GM21528 (cell line): ENCODE results near the gene ACTR1B.
"Not testable (repeated sequence)": the region's sequence is repeated elsewhere in the genome, so short reads cannot be mapped to it uniquely, and the experiment has no call there.

Experiments used
- ATAC-seq: cut with Tn5 transposase; IDR thresholded peaks from one replicate; pipeline ENCODE4 v1.9.1; 2021; ENCODE audit warnings: mild to moderate bottlenecking, moderate library complexity; ENCODE audit not compliant: unreplicated experiment, low FRiP score

ACTR1B gene

DNA sequence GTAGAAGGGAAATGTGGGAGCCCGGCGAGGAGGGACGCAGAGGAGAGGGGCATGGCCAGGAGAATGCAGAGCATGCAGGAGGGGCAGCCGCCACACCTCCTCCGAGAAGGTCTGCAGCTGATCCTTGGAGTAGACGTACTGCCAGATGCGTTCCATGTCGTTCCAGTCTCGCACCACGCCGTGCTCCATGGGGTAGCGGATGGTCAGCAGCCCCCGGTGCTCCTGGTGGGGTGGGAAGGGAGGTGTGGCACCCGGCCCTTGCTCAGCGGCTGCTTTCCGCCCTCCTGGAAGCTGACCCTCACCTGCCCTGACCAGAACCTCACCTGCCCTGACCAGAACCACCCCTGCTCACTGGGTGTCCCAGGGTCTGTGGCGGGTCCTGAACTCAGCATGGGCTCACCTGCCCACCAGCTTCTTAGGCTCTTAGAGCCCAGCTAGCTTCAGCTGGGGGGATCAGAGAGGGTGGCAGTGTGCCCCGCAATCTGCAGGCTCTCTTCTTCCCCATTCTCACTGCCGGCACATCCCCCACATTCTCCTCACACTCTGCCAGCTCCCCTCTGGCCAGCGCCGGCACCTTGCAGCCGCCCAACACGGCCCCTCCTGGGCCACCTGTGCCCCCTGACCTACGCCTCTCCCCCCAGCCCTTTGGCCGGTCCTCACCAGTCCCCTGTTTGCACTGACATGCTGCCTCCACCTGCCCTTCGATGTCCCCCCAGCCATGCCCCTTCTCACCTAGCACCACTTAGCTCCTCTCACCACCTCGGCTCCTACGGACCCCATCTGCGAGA lies 4.4 kb downstream of the ACTR1B start:
- ATAC-seq = no peak

DNA sequence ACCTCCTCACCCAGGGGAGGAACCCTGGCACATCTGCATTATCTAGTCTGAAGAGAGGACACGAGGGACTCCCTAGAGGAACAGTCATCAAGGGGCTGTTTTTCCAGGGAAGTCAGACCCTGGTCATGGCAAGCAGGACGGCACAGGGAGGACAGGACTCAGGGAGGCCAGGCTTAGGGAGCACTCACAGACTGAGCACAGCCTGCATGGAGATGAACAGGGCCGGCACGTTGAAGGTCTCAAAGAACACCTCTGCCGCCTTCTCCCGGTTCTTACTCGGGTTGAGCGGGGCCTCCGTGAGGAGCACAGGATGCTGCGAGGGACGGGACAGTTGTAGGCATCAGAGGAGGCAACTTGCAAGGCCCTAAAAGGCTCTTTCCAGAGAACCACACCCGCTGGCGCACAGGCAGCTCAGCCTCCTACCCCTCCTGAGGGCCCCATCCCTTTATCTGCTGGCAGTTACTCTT lies 5.1 kb downstream of the ACTR1B start:
- no peak for ATAC-seq

DNA sequence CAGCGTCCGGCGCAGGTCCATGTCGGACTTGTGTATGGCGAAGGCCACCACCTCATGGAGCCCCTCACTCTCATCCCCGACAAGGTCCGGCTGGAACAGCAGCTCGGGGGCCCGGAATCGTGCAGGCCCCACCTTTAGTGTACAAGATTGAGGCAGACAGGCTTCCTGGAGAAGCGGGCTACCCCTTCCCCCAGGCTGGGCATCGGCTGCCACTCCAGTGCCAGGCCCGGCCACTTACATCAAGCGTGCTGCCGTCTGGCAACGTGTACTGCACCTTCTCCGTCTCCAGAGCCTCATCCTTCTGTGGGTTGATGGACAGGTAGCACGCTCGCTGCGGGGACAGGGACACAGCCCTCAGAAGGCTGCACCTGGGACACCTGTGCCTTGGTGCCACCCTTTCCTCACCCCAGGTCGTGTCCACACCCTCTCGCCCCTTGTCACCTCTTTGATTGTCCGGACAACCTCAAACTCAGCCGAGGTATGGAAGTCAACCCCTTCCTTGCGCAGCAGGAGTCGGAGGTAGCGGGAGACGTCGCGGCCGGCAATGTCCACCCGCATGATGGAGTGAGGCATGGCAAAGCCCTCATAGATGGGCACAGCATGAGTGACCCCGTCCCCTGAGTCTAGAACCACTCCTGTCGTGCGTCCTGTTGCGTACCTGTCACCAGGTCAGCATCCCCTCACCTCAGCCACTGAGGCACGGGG lies 5.7 kb downstream of the ACTR1B start:
- no peak for ATAC-seq

DNA sequence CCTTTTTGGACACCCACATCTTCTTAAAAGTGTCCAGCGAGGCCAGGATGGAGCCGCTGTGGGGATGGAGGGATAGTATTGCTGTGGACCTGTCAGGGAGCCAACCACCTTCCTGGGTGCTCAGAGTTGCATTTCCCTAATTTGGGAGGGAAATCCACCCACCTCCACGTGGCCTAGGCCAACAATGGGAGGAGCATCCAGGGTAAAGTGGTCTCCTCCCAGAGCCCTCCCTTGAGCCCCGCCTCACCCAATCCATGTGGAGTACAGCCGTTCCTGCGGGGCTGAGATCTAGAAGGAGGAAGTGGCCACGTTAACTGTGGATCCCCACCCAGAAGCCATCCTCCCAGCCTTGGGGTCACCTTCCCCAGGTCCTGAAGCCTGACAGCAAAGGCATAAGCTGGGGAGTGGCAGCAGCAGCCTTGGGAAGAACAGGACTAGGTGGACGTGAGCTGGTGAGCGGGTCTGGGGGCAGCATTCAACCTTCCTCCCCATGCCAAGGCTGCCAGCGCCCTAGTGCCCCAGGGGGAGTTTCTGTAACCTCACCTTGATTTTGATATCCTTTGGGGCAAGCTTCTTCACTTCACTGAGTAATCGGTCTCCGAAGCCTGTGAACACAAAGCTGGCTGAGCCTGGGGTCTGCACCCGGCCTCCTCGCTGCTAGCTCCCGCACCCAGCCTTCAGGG lies 6.8 kb downstream of the ACTR1B start:
- no peak for ATAC-seq

DNA sequence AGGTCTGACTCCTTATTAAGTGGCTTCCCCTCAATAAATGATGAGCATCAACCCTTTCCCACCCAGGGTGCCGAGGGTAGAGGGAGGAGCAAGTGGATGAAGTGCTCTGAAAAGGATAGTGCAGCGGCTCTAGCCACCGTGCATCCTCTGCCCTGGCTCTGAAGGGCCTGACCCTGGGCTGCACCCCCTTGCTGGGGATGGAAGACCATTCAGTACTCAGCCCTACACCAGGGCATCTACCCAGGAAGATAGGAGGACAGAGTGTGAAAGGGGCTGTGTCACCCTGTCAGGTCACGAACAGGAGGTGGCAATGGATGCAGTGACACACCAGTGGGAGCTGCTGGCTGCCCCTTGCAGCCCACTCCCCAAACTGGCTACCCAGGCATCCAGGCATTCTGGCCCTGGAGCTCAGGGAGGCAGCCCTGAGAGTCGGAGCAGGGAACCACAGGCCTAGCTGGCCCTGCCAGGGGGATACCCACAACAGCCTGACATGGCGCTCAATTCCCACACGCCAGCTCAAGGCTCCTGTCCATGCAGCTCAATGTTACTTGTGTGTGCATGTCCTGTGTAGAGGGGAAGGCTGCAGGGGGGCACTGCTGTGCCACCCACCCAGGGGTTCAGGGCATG lies 7.6 kb downstream of the ACTR1B start:
- ATAC-seq = no peak

DNA sequence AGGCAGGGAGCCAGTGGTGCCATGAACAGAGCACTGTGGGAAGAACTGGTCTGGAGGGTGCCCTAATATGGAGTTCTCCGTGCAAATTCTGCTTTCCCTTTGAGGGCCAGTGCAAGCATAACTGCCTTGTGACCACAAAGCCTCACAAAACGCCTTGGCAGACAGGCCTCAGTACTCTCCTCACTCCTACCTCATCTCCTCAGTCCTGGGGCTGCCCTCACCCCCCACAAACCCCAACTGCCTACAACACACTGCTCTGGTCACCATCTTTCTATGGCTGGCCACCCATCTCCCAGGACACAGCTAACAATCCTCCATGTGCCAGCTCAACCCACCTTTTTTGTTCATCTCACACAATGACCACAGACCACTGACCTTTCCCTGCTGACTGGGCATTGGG lies 9.1 kb downstream of the ACTR1B start:
- no peak for ATAC-seq

DNA sequence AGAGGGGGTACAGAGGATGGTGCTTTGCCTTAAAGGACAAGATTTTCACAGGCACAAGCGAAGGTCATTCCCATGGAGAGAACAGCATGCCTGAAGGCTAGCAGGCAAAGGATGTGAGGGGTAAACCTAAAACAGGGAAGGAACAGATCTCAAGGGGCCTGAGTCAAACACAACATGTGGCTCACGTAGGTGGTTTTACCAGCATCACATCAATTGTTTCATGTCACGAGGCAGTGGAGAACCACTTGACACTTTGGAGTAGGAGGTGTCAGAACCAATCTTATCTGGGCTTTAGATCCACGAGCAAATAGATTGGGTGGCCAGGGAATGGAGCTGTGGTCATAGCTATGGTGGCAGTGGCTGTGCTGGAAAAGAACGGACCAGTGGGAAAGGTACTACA lies 9.5 kb downstream of the ACTR1B start:
- no peak for ATAC-seq

DNA sequence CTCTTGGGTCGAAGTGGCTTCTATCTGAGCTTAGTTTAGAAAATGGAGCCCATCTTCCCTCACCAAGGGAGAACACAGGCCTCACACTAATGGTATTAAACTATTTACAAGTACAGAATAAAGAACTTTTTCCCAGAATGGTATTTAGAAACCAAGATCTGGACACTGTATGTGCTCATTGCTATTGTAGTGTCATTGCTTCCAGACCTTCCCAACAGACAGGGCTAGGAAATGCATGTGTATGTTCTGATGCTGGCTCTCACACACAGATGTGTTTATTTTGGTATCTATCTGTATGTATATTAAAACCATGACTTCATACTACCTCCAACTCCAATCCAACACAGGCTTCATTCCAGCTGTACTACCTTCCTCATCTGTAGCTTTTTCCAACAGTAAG lies 10.0 kb downstream of the ACTR1B start:
- no peak for ATAC-seq

DNA sequence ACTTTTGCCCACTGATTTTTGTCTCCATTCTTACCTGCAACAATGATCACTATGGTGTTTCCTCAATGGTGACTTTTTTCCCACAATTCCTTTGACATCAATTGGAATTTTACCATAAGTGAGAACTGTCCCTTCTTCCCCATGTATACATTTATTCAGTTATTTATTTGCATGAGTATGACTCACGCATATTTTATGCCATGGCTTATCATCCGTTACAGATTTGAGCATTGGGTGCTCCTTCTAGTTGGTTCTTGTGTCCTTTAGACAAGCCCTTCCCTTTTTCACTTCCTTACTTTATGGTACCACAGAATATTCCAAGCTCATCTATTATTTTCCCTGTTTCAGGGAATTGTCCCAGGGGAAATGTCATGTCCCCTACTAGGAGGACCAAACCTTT lies 10.4 kb downstream of the ACTR1B start:
- ATAC-seq = no peak

DNA sequence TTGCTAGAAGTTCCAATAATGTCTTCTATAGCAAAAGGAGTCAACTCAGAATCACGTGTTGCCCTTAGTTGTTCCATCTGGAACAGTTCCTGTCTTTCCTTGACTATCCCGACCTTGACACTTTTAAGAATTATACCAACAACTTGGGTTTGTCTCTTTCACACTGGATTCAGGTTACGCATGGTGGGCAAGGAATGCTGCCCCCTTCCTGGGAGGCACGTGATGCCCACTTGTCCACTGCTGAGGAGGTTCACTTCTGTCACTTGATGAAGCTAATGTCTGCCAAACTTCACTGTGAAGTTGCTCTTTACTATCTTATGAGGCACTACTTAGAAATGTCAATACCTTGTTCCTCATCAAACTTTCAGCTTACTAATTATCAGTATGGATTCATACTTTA lies 12.7 kb downstream of the ACTR1B start:
- ATAC-seq = no peak

DNA sequence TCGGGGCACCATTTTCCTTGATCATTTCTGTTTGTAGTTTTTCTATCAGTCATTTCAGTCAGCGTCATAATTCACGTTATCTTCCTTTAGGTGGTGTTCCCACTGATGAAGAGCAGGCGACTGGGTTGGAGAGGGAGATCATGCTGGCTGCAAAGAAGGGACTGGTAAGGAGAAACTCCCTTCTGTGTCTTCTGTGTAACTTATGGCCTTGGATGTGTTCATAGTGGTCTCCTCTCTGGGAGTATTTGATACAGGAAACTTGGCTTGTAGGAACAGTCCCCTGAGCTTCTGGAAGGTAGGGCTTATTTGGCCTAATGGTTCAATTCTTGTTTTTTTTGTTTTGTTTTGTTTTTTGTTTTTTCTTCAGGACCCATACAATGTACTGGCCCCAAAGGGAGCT lies 16.9 kb downstream of the ACTR1B start:
- ATAC-seq = no peak

DNA sequence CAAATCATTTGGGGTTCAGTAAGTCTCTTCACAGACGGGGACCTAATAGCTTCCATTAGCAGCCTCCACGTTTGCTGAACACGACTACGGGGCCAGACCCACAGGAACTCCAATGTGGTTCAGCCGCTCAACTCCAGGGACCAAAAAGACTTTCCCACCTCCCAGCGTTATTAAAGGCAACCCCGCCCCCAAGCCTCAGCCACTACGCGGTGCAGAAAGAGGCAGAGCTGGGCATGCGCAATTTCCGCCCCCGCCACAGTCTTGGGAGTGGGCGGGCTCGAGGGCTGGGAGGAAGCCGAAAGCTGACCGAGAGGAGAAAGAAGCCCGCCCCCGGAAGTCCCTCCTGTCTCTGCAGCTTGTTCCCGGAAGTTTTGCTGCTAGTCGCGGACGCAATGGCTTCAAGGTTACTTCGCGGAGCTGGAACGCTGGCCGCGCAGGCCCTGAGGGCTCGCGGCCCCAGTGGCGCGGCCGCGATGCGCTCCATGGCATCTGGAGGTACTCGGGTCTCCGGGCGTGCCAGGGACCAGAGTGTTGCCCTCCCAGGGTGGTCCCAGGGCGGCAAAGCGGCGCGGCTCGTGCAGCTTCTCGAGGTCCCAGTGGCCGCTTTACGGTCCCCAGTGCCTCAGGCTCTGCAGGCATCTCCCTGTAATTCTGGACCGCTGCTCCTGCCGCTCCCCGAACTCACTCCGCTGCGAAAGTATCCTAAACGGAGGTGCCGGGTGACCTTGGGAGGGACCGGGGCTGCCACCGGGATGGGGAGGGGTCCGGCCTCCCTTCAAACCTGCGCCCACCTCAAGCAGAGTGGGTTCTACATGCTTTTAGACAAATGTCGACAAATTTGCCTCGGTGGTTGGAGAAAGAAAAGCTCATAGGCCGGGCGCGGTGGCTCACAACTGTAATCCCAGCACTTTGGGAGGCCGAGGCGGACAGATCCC lies 17.9 kb downstream of the ACTR1B start, which contains the start of gene COX5B:
TSS of gene COX5B (plus strand) at position 368 of the 935 bp plus-strand sequence. CDS start at position 393, 25 bp downstream.
- ATAC-seq = peak; percentile 91

DNA sequence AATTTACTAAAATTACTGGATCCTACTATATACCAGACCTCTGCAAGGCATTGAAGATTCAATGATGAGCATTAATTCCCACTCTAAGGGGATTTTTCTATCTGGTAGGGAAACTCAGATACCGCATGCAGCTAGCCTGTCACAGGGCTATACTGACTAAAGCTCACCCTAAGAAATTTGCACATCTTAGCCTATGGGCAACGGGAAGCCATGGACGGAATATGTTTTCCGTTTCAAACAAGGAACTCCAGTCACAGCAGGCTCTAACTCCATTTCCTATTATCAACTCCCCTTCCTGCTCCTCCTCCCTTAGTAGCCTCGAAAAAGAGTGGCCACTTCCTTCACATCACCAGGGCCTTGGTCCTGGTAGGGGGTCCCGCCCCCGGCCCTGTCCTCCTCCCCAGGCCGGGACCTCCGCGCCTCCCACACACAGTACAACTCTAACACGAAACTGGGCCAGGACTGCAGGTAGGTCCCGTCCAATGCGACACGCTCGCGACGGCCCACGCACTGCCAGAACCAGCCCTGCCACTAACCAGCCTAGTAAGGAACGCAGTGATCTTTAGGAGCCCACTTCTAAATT lies 18.6 kb downstream of the ACTR1B start:
- peak; percentile 33 for ATAC-seq

DNA sequence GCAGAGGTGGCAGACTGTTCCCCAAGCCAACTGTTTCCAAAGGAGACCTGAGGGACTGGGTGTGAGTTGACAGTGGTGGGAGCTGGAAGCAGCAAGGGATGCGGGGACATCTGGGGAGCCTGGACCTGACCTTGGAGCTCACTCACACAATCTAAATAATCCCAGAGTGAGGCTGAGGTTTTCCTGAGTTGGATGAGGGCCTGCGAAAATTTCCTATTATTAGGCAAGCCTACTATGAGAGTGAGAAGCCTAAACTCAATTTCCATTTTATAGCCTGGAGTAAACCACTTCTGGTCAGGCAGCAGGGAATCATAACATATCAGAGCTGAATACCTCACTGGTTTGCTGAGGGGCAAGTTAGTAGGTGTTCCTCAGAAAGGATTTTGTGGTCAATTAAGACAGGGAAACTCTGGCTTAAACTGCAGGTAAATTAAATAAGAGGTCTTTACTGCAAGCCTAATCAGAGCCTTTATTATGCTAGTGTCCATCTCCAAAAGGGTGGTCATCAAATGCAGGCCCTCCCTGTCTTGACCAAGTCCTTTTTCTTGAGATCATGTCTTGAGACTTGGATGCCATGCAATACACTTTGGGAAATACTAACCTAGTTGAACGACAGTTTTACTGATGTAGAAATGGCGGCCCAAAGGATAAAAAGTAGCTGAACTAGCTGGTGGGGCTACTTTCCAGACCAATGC lies 19.7 kb downstream of the ACTR1B start:
- ATAC-seq = no peak

DNA sequence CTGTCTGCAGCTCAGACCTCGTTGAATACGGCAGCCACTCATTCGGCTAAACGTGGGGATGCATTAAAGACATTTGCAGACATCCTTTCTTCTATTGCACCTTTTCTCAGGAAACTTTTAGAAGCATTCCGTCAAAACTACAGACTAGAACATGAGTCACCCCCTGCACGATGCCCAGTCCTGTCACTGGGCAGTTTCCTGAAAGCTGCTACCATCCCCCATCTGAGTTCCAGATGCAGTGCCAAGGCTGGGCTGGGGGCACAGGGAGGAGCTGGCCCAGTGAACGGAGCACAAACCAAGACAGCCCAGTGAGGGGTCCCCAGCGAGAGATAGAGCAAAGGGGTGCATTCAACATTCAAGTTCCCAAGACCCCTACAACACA lies 37.8 kb downstream of the ACTR1B start:
- ATAC-seq = not testable (repeated sequence)

DNA sequence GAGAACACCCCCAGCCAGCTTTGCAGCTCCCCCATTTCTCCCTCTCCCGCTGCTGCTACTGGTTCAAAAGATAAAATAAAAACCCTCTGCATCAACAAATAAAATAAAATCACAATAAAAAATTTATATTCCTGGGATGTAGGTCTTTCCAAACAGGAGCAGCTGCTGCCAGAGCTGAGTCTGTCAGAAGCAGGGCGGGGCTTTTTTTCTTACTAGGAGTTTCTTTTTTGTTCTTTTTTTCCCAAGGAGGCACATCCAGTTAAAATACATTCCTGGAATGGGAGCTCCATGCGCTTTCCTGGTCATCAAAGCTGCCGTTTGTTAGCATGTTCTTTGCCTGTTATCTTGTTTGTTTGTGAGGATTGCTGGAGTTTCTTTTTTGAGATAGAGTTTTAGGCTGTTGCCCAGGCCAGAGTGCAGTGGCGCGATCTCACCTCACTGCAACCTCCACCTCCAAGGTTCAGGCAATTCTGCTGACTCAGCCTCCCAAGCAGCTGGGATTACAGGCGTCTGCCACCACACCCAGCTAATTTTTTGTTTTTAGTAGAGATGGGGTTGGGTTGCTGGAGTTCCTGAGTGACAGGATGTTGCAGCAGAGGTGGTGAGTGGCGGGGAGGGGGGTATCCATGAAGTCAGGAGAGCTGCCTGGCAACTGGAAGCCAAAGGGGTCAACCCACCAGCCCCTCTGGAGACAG lies 38.3 kb downstream of the ACTR1B start:
- not testable (repeated sequence) for ATAC-seq

DNA sequence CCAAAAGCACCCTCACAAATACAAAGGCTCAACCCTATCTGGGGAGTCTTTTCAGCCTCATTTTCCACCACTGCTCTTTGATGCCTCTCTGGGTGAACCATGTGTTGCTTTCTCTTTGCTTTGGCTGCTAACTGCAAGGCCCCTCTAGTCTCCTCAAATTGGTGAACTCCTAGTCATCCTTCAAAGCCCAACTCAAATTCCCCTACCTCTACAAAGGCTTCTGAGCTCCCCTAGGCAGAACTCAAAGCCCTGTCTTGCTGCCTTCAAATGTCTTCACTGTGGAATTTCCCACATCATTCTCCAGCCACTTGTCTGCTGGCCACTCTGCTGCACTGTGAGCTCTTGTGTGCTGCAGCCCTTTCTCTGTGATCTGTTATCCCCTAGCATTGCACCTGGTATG lies 40.9 kb downstream of the ACTR1B start:
- not testable (repeated sequence) for ATAC-seq

DNA sequence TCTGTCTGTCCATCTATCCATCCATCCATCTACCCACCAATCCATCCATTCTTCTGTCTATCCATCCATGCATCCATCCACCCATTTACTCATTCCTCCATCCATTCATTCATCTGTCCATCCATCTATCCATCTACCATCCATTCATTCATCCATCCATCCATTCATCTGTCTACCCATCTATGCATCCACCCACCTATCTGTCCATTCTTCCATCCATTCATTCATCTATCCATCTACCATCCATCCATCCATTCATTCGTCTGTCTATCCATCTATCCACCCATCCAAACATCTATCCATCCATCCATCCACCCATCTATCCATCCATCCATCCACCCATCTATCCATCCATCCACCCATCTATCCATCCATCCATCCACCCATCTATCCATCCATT lies 43.4 kb downstream of the ACTR1B start:
- not testable (repeated sequence) for ATAC-seq
